Brain pericyte (primary cell): Measurements from ENCODE around the gene PSAP.

Experiments used
- DNase-seq: peaks from one replicate; pipeline ENCODE4 v3.0.0-alpha.2; 2012; ENCODE audit warnings: low read depth, low spot score

The PSAP gene

DNA sequence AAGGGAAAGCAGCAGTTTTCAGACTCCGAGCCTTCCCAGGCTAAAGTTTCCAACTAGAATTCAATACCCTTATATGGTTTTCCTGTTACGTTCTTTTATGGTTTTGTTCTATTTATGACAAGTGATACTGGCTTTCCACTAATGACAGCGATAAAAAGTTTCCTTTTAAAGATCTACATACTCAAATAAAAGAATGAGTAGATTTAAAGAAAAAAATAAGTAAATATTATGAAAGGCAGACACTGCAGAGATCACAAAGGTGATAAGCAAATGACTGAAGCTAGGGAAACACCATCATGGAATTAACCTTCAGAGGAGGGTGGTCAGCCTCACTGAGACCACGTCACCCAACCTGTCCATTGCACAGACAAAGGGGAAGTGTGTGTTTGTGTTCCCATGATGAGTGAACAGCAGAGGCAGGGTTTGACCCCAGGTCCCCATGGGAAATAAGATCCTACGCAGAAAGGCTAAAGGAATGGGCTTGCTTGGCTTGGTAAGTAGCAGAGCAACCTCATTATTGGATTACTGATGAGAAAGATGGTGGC, 81.7 kb downstream of the PSAP start:
- no peak for DNase-seq

DNA sequence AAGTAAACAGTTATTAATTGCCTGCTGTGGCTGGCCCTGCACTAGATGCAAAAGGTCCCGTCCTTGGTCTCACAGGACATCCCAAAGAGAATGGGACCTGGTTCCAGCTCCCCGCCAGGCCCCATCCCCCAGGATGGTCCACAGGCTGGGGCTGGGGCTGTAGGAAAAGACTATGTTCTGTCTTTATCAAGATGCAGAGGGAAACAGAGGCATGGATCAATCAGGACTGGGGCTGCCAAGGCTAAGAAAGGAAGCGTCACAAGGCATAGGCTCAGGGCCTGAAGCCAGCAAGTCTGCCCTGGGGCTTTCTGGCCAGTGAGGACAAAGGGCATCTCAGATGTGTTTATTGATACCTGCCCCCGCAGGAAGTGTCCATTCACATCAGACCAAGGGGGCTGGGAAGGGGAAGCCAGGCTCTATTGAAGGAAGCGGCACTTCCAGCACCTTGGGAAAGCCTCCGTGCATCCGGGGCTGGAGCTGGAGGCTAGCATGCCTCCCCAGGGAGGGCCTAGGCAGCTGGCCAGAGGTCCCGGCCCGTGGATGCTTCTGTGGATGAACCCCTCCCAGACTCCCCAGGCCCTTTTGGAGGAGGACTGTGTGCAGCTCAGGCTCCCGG, 83.5 kb downstream of the PSAP start:
- no peak for DNase-seq

GRCh38 chr10:71766717-71767419, 84.2 kb downstream of the PSAP start:
- no peak for DNase-seq
